GM18498 (cell line): ENCODE measurements around the gene ZBTB26.
A peak's percentile ranks its signal among the peaks of the same experiment; 100 is the strongest.

Experiments used
- ATAC-seq: cut with Tn5 transposase; IDR thresholded peaks from one replicate; pipeline ENCODE4 v1.9.1; 2021; ENCODE audit warnings: mild to moderate bottlenecking, moderate library complexity; ENCODE audit not compliant: unreplicated experiment

The ZBTB26 gene

DNA sequence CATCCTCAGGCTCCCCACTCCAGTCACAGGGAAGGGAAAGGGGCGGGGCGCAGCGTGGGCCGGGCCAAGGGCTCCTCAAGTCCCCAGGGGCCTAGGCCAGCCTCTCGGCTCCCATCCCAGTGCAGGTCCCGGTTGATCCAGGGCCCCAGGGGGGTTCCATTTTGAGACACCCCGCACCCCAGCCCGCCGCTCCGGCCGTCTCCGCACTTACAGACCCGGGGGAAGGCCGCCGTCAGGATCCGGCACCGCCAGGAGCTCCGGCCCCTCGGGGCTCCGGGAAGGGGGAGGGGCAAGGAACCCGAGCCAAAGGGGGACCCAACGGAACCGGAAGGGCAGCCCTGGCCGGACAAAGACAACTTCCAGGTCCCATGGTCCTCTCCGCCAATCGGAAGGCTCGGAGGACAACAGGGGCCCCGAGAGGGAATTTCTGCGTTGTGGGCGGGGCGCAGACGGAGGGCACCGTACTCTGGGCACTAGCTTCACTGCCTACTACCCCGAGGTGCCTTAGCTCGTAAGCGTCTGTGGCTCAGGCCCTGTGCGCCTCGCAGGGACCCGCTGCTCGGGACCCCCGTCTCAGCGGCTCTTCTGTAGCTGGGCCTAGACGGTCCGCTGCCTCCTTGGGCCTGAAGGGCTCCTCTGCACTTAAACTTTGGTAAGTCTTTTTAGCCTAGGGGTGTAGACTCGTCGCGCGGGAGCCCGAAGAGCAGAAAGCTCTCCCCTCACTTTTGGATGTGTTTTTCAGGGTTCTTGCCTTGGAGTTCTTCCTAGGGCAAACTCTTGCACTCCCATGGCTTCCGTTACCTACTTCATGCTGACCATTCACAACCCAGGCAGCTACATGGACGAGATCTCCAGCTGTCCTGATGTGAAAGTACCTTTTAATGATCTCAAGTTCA lies at the start of gene ZBTB26:
Gene ZBTB26 (minus strand): TSS at position 287 of the 896 bp plus-strand sequence. CDS start 11,578 bp downstream, outside the sequence.
- ATAC-seq, result peak; percentile 97

GRCh38 chr9:122978601-122979000 lies 47.3 kb upstream of the ZBTB26 start:
- no peak for ATAC-seq

DNA sequence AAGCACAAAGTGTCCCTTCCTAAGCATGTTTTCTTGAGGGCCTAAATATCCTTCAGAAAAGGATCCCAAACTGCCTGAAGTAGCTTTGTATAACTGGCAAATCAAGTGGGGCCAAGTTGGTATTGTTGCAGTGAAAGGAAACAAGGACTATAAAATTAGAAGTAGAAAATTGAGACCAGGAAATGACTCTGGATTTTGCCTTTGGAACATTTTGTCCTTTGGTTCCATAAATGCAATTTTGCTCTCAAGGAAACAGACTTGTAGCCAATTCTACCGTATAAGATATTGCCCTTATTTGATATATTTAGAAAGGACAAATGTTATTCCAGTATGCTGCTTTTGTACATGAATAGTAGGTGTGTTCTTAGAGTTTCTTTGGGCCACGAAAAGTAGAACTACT lies 43.9 kb upstream of the ZBTB26 start:
- ATAC-seq, result no peak

GRCh38 chr9:122961139-122961538 lies 29.8 kb upstream of the ZBTB26 start:
- no peak for ATAC-seq

DNA sequence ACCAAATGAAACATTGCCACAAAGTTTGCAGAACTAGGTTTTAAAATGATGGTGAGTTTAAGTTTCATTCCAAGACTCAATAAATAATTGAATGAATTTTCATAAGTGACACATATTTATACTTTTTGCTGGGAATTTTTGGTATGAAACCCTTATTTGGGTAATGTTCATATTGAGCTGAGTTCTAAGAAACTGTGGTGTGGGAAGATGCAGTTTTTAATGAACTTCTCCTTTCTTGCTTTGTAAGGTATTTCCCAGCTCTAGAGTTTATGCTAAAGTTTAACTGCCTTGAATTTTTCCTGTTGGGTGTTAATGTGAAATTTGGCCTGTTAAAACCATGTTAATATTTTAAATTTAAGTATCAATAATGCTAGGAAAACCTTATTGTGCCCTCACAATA lies 24.6 kb upstream of the ZBTB26 start:
- no peak for ATAC-seq

- no peak for ATAC-seq
These were observed 23.0 kb upstream of the ZBTB26 start for GRCh38 chr9:122954253-122954691.

GRCh38 chr9:122951056-122951455 lies 19.7 kb upstream of the ZBTB26 start:
- no peak for ATAC-seq

DNA sequence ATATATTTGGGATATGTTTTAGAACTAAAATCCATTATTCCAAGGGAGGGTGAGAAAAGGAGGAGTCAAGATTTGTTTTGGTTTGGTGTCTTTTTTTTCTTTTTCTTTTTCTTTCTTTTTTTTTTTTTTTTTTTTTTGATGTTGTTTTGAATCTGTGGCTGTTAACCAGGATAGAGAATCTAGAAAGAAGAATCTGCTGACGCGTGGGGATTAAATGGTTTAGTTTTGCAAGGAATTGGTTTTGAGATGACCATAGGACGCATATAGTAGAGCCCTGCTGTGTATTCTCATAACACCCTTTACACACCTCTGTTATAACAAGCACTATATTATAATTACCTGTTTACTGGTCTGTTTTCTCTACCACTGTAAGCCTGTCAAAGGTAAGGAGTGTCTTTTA lies 19.0 kb upstream of the ZBTB26 start:
- ATAC-seq, result no peak

- no peak for ATAC-seq
These were observed 18.4 kb upstream of the ZBTB26 start for GRCh38 chr9:122949696-122950095.

DNA sequence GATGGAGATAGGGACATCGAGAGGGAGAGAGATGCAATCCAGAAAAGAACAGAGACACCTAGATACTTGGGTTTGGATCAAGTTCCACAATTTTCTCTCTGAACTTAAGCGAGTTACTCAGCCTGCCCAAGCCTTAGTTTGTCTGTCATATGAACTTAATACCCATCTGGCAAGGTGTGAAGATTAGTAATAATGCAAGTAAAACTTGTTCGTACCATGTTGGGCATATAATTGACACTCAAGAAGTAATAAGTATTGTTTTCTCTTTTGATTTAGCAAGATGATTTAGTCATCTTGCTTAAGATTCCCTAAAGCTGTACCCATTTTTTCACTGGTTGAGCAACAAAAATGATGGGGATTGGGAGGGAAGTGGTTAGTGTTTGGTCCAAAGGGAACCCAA lies 17.0 kb upstream of the ZBTB26 start:
- ATAC-seq, result no peak

GRCh38 chr9:122946461-122947005 lies 15.2 kb upstream of the ZBTB26 start:
- ATAC-seq, result no peak

GRCh38 chr9:122944960-122945888 lies 13.9 kb upstream of the ZBTB26 start:
- no peak for ATAC-seq

- peak; percentile 3 for ATAC-seq
These were observed 10.4 kb upstream of the ZBTB26 start for GRCh38 chr9:122941582-122942234.

- peak; percentile 98 for ATAC-seq
These were observed 9.7 kb upstream of the ZBTB26 start, which contains the start of gene RABGAP1 for GRCh38 chr9:122940749-122941581. TSS of gene RABGAP1 (plus strand) at chr9:122941020. CDS start at chr9:122957060, 16,040 bp downstream.

DNA sequence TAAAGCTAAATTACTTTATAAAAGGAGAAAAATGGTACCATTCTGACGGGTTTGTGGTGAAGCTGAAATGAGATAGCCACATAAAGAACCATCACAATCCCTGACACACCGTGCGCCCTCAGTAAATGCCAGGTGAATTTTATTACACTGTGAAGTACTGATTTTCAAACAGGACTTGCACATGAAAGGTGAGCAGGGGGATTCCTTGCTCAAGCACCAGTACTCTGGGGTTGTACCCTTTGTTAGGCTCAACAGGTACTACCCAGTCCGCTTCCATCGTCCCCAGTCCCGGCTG lies 9.1 kb upstream of the ZBTB26 start:
- no peak for ATAC-seq

DNA sequence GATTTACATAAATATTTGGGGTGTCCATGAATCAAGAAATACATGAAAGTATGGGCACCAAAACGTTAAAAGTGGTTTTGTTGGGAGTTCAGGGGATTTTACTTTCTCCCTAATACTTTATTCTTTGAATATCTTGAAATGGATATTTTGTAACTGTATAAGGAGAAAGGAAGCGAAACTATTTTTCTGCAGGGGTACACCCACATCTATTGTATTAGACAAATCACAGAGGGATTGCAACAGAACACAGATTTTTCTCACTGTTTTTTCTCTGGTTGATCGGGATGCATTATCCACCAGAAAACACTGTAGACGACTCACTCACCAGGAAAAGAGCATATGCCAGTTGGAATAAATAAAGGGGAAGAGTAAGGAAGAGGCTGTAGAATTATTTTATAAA lies 8.3 kb upstream of the ZBTB26 start:
- ATAC-seq, result no peak

GRCh38 chr9:122936883-122937282 lies 5.6 kb upstream of the ZBTB26 start:
- no peak for ATAC-seq

- no peak for ATAC-seq
These were observed 5.2 kb upstream of the ZBTB26 start for GRCh38 chr9:122936464-122936863.

GRCh38 chr9:122930541-122931225 lies 629 bp downstream of the ZBTB26 start:
- no peak for ATAC-seq
